DND-41 (cell line): ENCODE data around the gene LYAR.

Experiments
- ATAC-seq: fragments of 200-7000 bp; cut with Tn5 transposase; 3 replicates; pipeline ENCODE4 v1.9.1; 2021; ENCODE audit warnings: low read depth; ENCODE audit not compliant: insufficient read depth
- DNase-seq: peaks from one replicate; pipeline ENCODE4 v3.0.0-alpha.2; 2020
- H2AFZ ChIP-seq: 2 replicates; pipeline ENCODE4 v1.6.0; 2012; ENCODE audit warnings: low read depth, low read length
- H3K27ac ChIP-seq: 2 replicates; pipeline ENCODE4 v1.5.1; 2012; ENCODE audit warnings: low read length, inconsistent platforms
- H3K27me3 ChIP-seq: fragments of 200-600 bp; sonication (generic); 2 replicates; pipeline ENCODE4 v1.6.0; 2012; ENCODE audit warnings: low read length, mild to moderate bottlenecking, inconsistent platforms; ENCODE audit not compliant: insufficient read depth, poor library complexity
- H3K36me3 ChIP-seq: 2 replicates; pipeline ENCODE4 v1.5.1; 2012; ENCODE audit warnings: low read length, inconsistent platforms; ENCODE audit not compliant: insufficient read depth
- H3K4me1 ChIP-seq: 2 replicates; pipeline ENCODE4 v1.5.1; 2012; ENCODE audit warnings: mild to moderate bottlenecking, low read length; ENCODE audit not compliant: insufficient read depth
- H3K4me2 ChIP-seq: 2 replicates; pipeline ENCODE4 v1.6.0; 2012; ENCODE audit warnings: mild to moderate bottlenecking, moderate library complexity, low read length, inconsistent platforms; ENCODE audit not compliant: insufficient read depth
- H3K4me3 ChIP-seq, 2 experiments: fragments of 200-600 bp in 1 of 2; shearing (Covaris generic) in 1 of 2; 2 replicates each; pipeline ENCODE4 v1.5.1; 2012 to 2016; ENCODE audit warnings: inconsistent platforms in 2 of 2, low read length in 2 of 2, mild to moderate bottlenecking in 2 of 2, low read depth in 1 of 2, moderate library complexity in 1 of 2
- H3K79me2 ChIP-seq: 2 replicates; pipeline ENCODE4 v1.6.0; 2012; ENCODE audit warnings: low read length, inconsistent platforms; ENCODE audit not compliant: insufficient read depth
- H3K9ac ChIP-seq: 2 replicates; pipeline ENCODE4 v1.6.0; 2012; ENCODE audit warnings: low read depth, mild to moderate bottlenecking, inconsistent platforms, low read length, moderate library complexity
- H3K9me3 ChIP-seq: 2 replicates; pipeline ENCODE4 v1.5.1; 2012; ENCODE audit warnings: low read length, moderate library complexity, mild to moderate bottlenecking, inconsistent platforms; ENCODE audit not compliant: insufficient read depth, severe bottlenecking
- H4K20me1 ChIP-seq: 2 replicates; pipeline ENCODE4 v1.6.0; 2012; ENCODE audit warnings: low read length; ENCODE audit not compliant: insufficient read depth
- CTCF ChIP-seq: IDR thresholded peaks from 2 replicates; pipeline ENCODE4 v1.5.1; 2012; ENCODE audit warnings: borderline replicate concordance, low read length, moderate library complexity, mild to moderate bottlenecking; ENCODE audit not compliant: poor library complexity, severe bottlenecking; ENCODE audit errors: extremely low read depth
- EZH2 ChIP-seq: IDR thresholded peaks from 3 replicates; pipeline ENCODE4 v1.6.1; 2012; ENCODE audit warnings: borderline replicate concordance, low read depth, mild to moderate bottlenecking, moderate library complexity, low read length, inconsistent platforms; ENCODE audit not compliant: severe bottlenecking

The LYAR gene

GRCh38 chr4:4330794-4331193 lies 40.8 kb upstream of the LYAR start:
- no peaks in the 10 kb centered on the region for H3K9me3 ChIP-seq
- no peaks in the 10 kb centered on the region for H3K4me1 ChIP-seq
- no peaks in the 10 kb centered on the region for H4K20me1 ChIP-seq
- no peak overlapping the region for H3K9ac ChIP-seq
- no peak for TF ChIP-seq EZH2
- no peak for TF ChIP-seq CTCF
- H3K27me3 ChIP-seq = no peaks in the 10 kb centered on the region
- no peaks in the 10 kb centered on the region for H3K36me3 ChIP-seq
- no peak overlapping the region for H3K4me3 ChIP-seq
- no peak overlapping the region for H3K27ac ChIP-seq
- H3K79me2 ChIP-seq = no peaks in the 10 kb centered on the region
- no peak overlapping the region for H3K4me2 ChIP-seq
- H2AFZ ChIP-seq = no peak overlapping the region
- DNase-seq (no peak), ATAC-seq (no peak)

- no peak overlapping the region for H3K27ac ChIP-seq
These were observed 39.5 kb upstream of the LYAR start for GRCh38 chr4:4329496-4329895.

GRCh38 chr4:4328840-4329239 lies 38.9 kb upstream of the LYAR start:
- H3K9me3 ChIP-seq = no peaks in the 10 kb centered on the region
- H3K27ac ChIP-seq = no peak overlapping the region
- H3K36me3 ChIP-seq = no peaks in the 10 kb centered on the region
- H3K27me3 ChIP-seq = no peaks in the 10 kb centered on the region
- H3K79me2 ChIP-seq = no peaks in the 10 kb centered on the region
- no peak for DNase-seq
- ATAC-seq = no peak
- no peak overlapping the region for H2AFZ ChIP-seq
- H3K4me2 ChIP-seq = no peak overlapping the region
- no peak for TF ChIP-seq EZH2
- TF ChIP-seq CTCF = no peak
- H3K9ac ChIP-seq = no peak overlapping the region
- no peaks in the 10 kb centered on the region for H3K4me1 ChIP-seq
- H4K20me1 ChIP-seq = no peaks in the 10 kb centered on the region
- no peak overlapping the region for H3K4me3 ChIP-seq

More at GRCh38 chr4:4329496-4329895, 39.5 kb upstream of the LYAR start:
- Histone ChIP-seq H3K36me3 (no peaks in the 10 kb centered on the region), H2AFZ (no peak overlapping the region), H3K9me3 (no peaks in the 10 kb centered on the region), H3K4me1 (no peaks in the 10 kb centered on the region), H3K79me2 (no peaks in the 10 kb centered on the region), H3K9ac (no peak overlapping the region), H3K4me2 (no peak overlapping the region), H3K4me3 (no peak overlapping the region), H4K20me1 (no peaks in the 10 kb centered on the region), H3K27me3 (no peaks in the 10 kb centered on the region)
- TF ChIP-seq EZH2 = no peak
- no peak for TF ChIP-seq CTCF
- DNase-seq (no peak), ATAC-seq (no peak)

- Histone ChIP-seq H3K27ac (no peak overlapping the region), H3K36me3 (no peaks in the 10 kb centered on the region), H3K4me3 (no peak overlapping the region), H3K79me2 (no peaks in the 10 kb centered on the region), H3K9ac (no peak overlapping the region), H4K20me1 (no peaks in the 10 kb centered on the region), H3K9me3 (no peaks in the 10 kb centered on the region), H3K4me1 (no peaks in the 10 kb centered on the region), H3K27me3 (no peaks in the 10 kb centered on the region), H3K4me2 (no peak overlapping the region), H2AFZ (no peak overlapping the region)
- TF ChIP-seq CTCF (no peak), EZH2 (no peak)
- ATAC-seq (no peak), DNase-seq (no peak)
These were observed 38.3 kb upstream of the LYAR start for GRCh38 chr4:4328206-4328605.
